Activated CD4-positive, alpha-beta memory T cell treated with anti-CD3 and anti-CD28 coated beads, Interleukin-2, amount 10 ng/mL, durations not matched to agents 7 days and 5 days (primary cell): ENCODE measurements around the gene PLEKHN1. TPM values are rescaled to one million over a fixed set of nuclear protein-coding genes. Genes with fewer than 3 reads are reported as not detected.
A peak's percentile ranks its signal among the peaks of the same experiment; 100 is the strongest.

Source experiments
- CTCF ChIA-PET: fragments of 350-600 bp; sonication (Branson Sonifier 250); formaldehyde crosslinking; loops from one replicate; lab custom pipeline; 2021; ENCODE audit warnings: antibody characterized with exemption, inconsistent platforms; lab: Charles Lee
- POLR2A ChIA-PET: fragments of 350-600 bp; sonication (Branson Sonifier 250); formaldehyde crosslinking; loops from one replicate; lab custom pipeline; 2021; ENCODE audit warnings: antibody characterized with exemption; lab: Charles Lee
- DNase-seq: peaks from one replicate; pipeline ENCODE4 v3.0.0-alpha.2; 2020
- H3K27ac Mint-ChIP-seq: one replicate; pipeline ENCODE4 v1.8.0; 2021; ENCODE audit warnings: mild to moderate bottlenecking, mixed read lengths
- H3K27me3 Mint-ChIP-seq: one replicate; pipeline ENCODE4 v1.8.0; 2021; ENCODE audit warnings: mixed read lengths
- H3K36me3 Mint-ChIP-seq: one replicate; pipeline ENCODE4 v1.8.0; 2021; ENCODE audit warnings: low read depth, mixed read lengths
- H3K4me1 Mint-ChIP-seq: one replicate; pipeline ENCODE4 v1.8.0; 2021; ENCODE audit warnings: mixed read lengths
- H3K4me3 Mint-ChIP-seq: one replicate; pipeline ENCODE4 v1.8.0; 2021; ENCODE audit warnings: mild to moderate bottlenecking, mixed read lengths
- H3K9me3 Mint-ChIP-seq: one replicate; pipeline ENCODE4 v1.8.0; 2021; ENCODE audit warnings: mixed read lengths
- total RNA-seq, 2 experiments: library from RNA; stranded (reverse); gene quantifications; one replicate each; pipeline ENCODE4 v1.2.3, GENCODE V29; 2021

PLEKHN1 gene
- total RNA-seq, 2 experiments from 2014 or later, result 7.6 to 8.2 TPM

- DNase-seq, result no peak
- Mint-ChIP-seq H3K27me3 (peaks cover 31% of the 10 kb centered on the region), H3K4me1 (no peaks in the 10 kb centered on the region), H3K9me3 (no peaks in the 10 kb centered on the region), H3K4me3 (no peak overlapping the region), H3K27ac (no peak overlapping the region), H3K36me3 (no peaks in the 10 kb centered on the region)
- CTCF ChIA-PET, result no interaction called here
- POLR2A ChIA-PET, result no interaction called here
These were observed 31.1 kb upstream of the PLEKHN1 start for GRCh38 chr1:934991-935750.

GRCh38 chr1:935751-936231, 30.5 kb upstream of the PLEKHN1 start:
- CTCF ChIA-PET, result no interaction called here
- H3K9me3 Mint-ChIP-seq, result no peaks in the 10 kb centered on the region
- POLR2A ChIA-PET, result no interaction called here
- H3K4me1 Mint-ChIP-seq, result peaks cover 3% of the 10 kb centered on the region
- no peak overlapping the region for H3K4me3 Mint-ChIP-seq
- H3K27ac Mint-ChIP-seq, result no peak overlapping the region
- DNase-seq, result no peak
- no peaks in the 10 kb centered on the region for H3K36me3 Mint-ChIP-seq
- H3K27me3 Mint-ChIP-seq, result peaks cover 36% of the 10 kb centered on the region

- Mint-ChIP-seq H3K4me1 (peaks cover 7% of the 10 kb centered on the region), H3K27ac (no peak overlapping the region), H3K27me3 (peaks cover 39% of the 10 kb centered on the region), H3K4me3 (no peak overlapping the region), H3K36me3 (no peaks in the 10 kb centered on the region), H3K9me3 (no peaks in the 10 kb centered on the region)
- DNase-seq, result no peak
- ChIA-PET CTCF (no interaction called here), POLR2A (no interaction called here)
These were observed 29.7 kb upstream of the PLEKHN1 start for GRCh38 chr1:936348-937264.

DNA sequence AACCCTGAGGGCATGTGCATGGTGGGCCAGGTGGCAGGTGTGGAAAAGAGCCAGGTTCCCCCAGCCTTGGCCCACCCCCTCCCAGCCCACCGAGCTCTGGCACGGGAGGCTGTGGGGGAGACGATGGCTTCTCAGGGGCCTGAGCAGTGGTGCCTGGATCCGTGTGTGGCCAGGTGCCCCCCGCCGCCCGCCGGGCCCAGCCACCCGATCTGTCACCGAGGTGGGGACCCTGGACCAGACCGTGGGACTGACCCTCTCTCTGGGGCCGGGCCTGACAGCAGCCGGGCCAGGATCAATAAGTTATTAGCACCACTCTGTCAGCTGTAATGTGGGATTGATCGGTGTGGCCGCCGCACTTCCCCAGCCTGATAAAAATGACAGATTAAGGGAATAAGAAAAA, 28.8 kb upstream of the PLEKHN1 start:
- CTCF ChIA-PET, result no interaction called here
- H3K4me1 Mint-ChIP-seq, result peaks cover 7% of the 10 kb centered on the region
- POLR2A ChIA-PET, result no interaction called here
- H3K9me3 Mint-ChIP-seq, result no peaks in the 10 kb centered on the region
- H3K27ac Mint-ChIP-seq, result no peak overlapping the region
- H3K4me3 Mint-ChIP-seq, result no peak overlapping the region
- no peak for DNase-seq
- H3K27me3 Mint-ChIP-seq, result peaks cover 39% of the 10 kb centered on the region
- no peaks in the 10 kb centered on the region for H3K36me3 Mint-ChIP-seq

GRCh38 chr1:938088-938683, 28.1 kb upstream of the PLEKHN1 start:
- no peak for DNase-seq
- Mint-ChIP-seq H3K27ac (no peak overlapping the region), H3K36me3 (no peaks in the 10 kb centered on the region), H3K4me3 (no peak overlapping the region), H3K9me3 (no peaks in the 10 kb centered on the region), H3K27me3 (peaks cover 43% of the 10 kb centered on the region), H3K4me1 (peaks cover 7% of the 10 kb centered on the region)
- CTCF ChIA-PET, result interaction anchor here (0.6 kb wide), 1 partner anchor 31 kb away, joined by 4 read pairs; no protein-coding TSS in a partner anchor
- POLR2A ChIA-PET, result interaction anchor here (1.0 kb wide), 1 partner anchor 9 kb away, joined by 3 read pairs; no protein-coding TSS in a partner anchor

DNA sequence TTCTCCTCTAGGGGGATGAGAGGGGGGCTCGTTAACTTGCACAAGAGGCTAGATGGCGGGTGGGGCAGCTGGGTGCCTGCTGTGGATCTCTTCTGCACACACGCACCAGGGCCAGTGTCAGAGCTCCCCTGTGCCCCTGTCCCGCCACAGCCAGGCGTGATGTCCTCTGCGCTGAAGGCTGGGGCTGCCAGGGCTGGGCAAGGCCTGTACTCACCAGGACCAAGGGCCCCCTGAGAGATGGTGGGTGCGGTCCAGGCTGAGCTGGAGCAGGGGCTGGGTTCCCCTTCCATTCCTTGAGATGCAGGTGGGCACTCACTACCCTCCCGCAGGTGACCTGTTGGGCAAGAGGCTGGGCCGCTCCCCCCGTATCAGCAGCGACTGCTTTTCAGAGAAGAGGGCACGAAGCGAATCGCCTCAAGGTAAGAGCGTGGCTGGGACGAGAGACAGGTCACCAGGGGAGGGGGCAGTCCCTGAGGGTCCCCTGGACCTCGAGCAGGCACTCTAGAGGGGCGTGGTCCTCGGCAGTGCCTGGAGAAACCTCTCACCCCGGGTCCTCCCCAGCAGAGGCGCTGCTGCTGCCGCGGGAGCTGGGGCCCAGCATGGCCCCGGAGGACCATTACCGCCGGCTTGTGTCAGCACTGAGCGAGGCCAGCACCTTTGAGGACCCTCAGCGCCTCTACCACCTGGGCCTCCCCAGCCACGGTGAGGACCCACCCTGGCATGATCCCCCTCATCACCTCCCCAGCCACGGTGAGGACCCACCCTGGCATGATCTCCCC, 27.4 kb upstream of the PLEKHN1 start:
- Mint-ChIP-seq H3K27me3 (peaks cover 43% of the 10 kb centered on the region), H3K36me3 (no peaks in the 10 kb centered on the region), H3K27ac (no peak overlapping the region), H3K4me1 (peaks cover 7% of the 10 kb centered on the region), H3K9me3 (no peaks in the 10 kb centered on the region), H3K4me3 (no peak overlapping the region)
- CTCF ChIA-PET, result interaction anchor here (0.6 kb wide), 1 partner anchor 32 kb away, joined by 4 read pairs; no protein-coding TSS in a partner anchor
- POLR2A ChIA-PET, result interaction anchor here (1.0 kb wide), 1 partner anchor 10 kb away, joined by 3 read pairs; no protein-coding TSS in a partner anchor
- no peak for DNase-seq

DNA sequence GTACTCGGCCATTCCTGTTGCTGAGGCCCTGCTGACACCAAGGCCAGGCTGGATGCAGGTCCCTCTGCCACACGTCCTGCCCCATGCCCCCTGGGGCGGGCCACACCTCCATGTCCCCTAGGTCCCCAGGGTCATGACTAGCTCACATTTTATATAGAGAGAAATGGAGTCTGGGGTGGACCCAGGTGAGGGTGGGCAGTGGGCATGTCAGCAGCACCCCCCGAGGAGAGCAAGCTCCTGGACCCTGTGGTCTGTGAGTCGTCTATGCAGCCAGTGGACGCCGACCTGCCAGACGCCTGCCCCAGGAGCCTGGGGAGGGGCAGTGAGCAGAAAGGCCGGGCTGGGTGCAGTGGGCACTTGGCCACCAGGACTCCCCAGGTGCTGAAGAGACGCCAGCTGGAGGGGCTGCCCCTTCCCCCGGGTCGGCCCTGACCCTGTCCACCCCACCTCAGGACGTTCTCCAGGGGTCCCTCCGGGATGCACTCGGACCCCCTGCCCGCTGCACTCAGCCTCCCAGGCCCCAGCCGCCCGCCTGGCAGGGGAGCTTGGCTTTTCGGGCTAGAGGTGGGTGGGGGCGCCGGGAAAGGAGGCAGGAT, 26.7 kb upstream of the PLEKHN1 start:
- ChIA-PET POLR2A (no interaction called here), CTCF (interaction anchor here (1.0 kb wide), 1 partner anchor 35 kb away, joined by 4 read pairs; no protein-coding TSS in a partner anchor)
- peaks cover 43% of the 10 kb centered on the region for H3K27me3 Mint-ChIP-seq
- H3K4me3 Mint-ChIP-seq, result no peak overlapping the region
- H3K36me3 Mint-ChIP-seq, result no peaks in the 10 kb centered on the region
- H3K4me1 Mint-ChIP-seq, result peaks cover 7% of the 10 kb centered on the region
- DNase-seq, result no peak
- no peak overlapping the region for H3K27ac Mint-ChIP-seq
- H3K9me3 Mint-ChIP-seq, result no peaks in the 10 kb centered on the region

GRCh38 chr1:940107-941014, 25.9 kb upstream of the PLEKHN1 start:
- H3K36me3 Mint-ChIP-seq, result peaks cover 4% of the 10 kb centered on the region
- no peak overlapping the region for H3K4me3 Mint-ChIP-seq
- H3K9me3 Mint-ChIP-seq, result no peaks in the 10 kb centered on the region
- POLR2A ChIA-PET, result interaction anchor here (1.0 kb wide), 1 partner anchor 8 kb away, joined by 3 read pairs; no protein-coding TSS in a partner anchor
- DNase-seq, result no peak
- peaks cover 7% of the 10 kb centered on the region for H3K4me1 Mint-ChIP-seq
- no peak overlapping the region for H3K27ac Mint-ChIP-seq
- peaks cover 37% of the 10 kb centered on the region for H3K27me3 Mint-ChIP-seq
- CTCF ChIA-PET, result interaction anchor here (1.0 kb wide), 1 partner anchor 36 kb away, joined by 4 read pairs; no protein-coding TSS in a partner anchor

GRCh38 chr1:941015-941587, 25.2 kb upstream of the PLEKHN1 start:
- H3K4me1 Mint-ChIP-seq, result peaks cover 7% of the 10 kb centered on the region
- ChIA-PET CTCF (no interaction called here), POLR2A (interaction anchor here (1.0 kb wide), 1 partner anchor 9 kb away, joined by 3 read pairs; no protein-coding TSS in a partner anchor)
- H3K4me3 Mint-ChIP-seq, result peak overlapping the region; percentile 30
- no peaks in the 10 kb centered on the region for H3K9me3 Mint-ChIP-seq
- H3K27me3 Mint-ChIP-seq, result peaks cover 33% of the 10 kb centered on the region
- no peak for DNase-seq
- peaks cover 11% of the 10 kb centered on the region for H3K36me3 Mint-ChIP-seq
- no peak overlapping the region for H3K27ac Mint-ChIP-seq

GRCh38 chr1:941588-942383, 24.5 kb upstream of the PLEKHN1 start:
- ChIA-PET CTCF (no interaction called here), POLR2A (interaction anchor here (0.6 to 1.3 kb wide), 4 partner anchors 10 to 25 kb away, joined by 3 to 4 read pairs (median 4); partner anchors contain the start of gene PLEKHN1)
- Mint-ChIP-seq H3K9me3 (no peaks in the 10 kb centered on the region), H3K4me1 (peaks cover 7% of the 10 kb centered on the region), H3K27ac (no peak overlapping the region), H3K27me3 (peaks cover 32% of the 10 kb centered on the region), H3K36me3 (peaks cover 11% of the 10 kb centered on the region), H3K4me3 (peak overlapping the region; percentile 30)
- no peak for DNase-seq
